Measurements from ENCODE around the gene CXCR3.

DNA sequence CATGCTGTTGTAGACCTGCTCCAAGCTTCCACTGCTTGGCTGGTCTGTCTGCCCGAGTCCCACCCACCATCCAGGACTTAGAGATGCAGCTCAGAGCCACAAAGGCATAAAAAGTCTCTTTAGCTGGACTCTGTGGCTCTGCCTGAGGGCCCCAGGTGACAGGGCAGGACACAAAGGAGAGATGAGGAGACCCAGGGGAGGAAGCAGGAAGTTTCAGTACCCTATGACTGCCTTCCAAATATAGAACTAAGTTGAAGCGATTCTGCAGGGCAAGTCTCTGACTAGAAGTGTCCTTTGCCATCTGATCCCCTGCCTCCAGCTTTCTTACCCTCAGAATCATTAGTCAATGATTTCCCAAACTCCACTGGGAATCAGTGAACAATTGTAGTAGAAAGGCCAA is 11.2 kb upstream of the CXCR3 start:
- TF ChIP-seq, protein P1, sequence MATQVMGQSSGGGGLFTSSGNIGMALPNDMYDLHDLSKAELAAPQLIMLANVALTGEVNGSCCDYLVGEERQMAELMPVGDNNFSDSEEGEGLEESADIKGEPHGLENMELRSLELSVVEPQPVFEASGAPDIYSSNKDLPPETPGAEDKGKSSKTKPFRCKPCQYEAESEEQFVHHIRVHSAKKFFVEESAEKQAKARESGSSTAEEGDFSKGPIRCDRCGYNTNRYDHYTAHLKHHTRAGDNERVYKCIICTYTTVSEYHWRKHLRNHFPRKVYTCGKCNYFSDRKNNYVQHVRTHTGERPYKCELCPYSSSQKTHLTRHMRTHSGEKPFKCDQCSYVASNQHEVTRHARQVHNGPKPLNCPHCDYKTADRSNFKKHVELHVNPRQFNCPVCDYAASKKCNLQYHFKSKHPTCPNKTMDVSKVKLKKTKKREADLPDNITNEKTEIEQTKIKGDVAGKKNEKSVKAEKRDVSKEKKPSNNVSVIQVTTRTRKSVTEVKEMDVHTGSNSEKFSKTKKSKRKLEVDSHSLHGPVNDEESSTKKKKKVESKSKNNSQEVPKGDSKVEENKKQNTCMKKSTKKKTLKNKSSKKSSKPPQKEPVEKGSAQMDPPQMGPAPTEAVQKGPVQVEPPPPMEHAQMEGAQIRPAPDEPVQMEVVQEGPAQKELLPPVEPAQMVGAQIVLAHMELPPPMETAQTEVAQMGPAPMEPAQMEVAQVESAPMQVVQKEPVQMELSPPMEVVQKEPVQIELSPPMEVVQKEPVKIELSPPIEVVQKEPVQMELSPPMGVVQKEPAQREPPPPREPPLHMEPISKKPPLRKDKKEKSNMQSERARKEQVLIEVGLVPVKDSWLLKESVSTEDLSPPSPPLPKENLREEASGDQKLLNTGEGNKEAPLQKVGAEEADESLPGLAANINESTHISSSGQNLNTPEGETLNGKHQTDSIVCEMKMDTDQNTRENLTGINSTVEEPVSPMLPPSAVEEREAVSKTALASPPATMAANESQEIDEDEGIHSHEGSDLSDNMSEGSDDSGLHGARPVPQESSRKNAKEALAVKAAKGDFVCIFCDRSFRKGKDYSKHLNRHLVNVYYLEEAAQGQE (IDR thresholded peaks at IDR 0.05; ENCODE audit: borderline replicate concordance in 1 of 2, low read depth in 1 of 2, low read length in 2 of 2), result no peak
- TF ChIP-seq, protein P2, sequence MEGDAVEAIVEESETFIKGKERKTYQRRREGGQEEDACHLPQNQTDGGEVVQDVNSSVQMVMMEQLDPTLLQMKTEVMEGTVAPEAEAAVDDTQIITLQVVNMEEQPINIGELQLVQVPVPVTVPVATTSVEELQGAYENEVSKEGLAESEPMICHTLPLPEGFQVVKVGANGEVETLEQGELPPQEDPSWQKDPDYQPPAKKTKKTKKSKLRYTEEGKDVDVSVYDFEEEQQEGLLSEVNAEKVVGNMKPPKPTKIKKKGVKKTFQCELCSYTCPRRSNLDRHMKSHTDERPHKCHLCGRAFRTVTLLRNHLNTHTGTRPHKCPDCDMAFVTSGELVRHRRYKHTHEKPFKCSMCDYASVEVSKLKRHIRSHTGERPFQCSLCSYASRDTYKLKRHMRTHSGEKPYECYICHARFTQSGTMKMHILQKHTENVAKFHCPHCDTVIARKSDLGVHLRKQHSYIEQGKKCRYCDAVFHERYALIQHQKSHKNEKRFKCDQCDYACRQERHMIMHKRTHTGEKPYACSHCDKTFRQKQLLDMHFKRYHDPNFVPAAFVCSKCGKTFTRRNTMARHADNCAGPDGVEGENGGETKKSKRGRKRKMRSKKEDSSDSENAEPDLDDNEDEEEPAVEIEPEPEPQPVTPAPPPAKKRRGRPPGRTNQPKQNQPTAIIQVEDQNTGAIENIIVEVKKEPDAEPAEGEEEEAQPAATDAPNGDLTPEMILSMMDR (CRISPR knock-in tag; IDR thresholded peaks at IDR 0.05), result no peak
- no peak for TF ChIP-seq POLR2A (IDR thresholded peaks at IDR 0.05; ENCODE audit: insufficient read depth in 1 of 2, low read depth in 2 of 2, low read length in 2 of 2)
- TF ChIP-seq, protein P3, sequence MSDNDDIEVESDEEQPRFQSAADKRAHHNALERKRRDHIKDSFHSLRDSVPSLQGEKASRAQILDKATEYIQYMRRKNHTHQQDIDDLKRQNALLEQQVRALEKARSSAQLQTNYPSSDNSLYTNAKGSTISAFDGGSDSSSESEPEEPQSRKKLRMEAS (IDR thresholded peaks at IDR 0.05), result no peak
- TF ChIP-seq SRY (CRISPR knock-in tag; IDR thresholded peaks at IDR 0.05), result no peak
- TF ChIP-seq PAWR (CRISPR knock-in tag; IDR thresholded peaks at IDR 0.05; ENCODE audit: borderline replicate concordance), result no peak
- TF ChIP-seq, protein P4, sequence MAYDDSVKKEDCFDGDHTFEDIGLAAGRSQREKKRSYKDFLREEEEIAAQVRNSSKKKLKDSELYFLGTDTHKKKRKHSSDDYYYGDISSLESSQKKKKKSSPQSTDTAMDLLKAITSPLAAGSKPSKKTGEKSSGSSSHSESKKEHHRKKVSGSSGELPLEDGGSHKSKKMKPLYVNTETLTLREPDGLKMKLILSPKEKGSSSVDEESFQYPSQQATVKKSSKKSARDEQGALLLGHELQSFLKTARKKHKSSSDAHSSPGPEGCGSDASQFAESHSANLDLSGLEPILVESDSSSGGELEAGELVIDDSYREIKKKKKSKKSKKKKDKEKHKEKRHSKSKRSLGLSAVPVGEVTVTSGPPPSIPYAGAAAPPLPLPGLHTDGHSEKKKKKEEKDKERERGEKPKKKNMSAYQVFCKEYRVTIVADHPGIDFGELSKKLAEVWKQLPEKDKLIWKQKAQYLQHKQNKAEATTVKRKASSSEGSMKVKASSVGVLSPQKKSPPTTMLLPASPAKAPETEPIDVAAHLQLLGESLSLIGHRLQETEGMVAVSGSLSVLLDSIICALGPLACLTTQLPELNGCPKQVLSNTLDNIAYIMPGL (CRISPR knock-in tag; IDR thresholded peaks at IDR 0.05; ENCODE audit: borderline replicate concordance in 1 of 2, low read depth in 1 of 2), result no peak
- no peak for TF ChIP-seq IRX3 (CRISPR knock-in tag; IDR thresholded peaks at IDR 0.05; ENCODE audit: borderline replicate concordance, low read depth)
- no peak for TF ChIP-seq FOSL1 (CRISPR knock-in tag; IDR thresholded peaks at IDR 0.05; ENCODE audit: borderline replicate concordance)
- TF ChIP-seq SIN3A (IDR thresholded peaks at IDR 0.05; ENCODE audit: borderline replicate concordance, low read depth, low read length), result no peak
- TF ChIP-seq PHF20 (CRISPR knock-in tag; IDR thresholded peaks at IDR 0.05), result no peak
- TF ChIP-seq BRCA1 (CRISPR knock-in tag; IDR thresholded peaks at IDR 0.05), result no peak
- no peak for TF ChIP-seq SP1 (IDR thresholded peaks at IDR 0.05)
- TF ChIP-seq SP1 (CRISPR knock-in tag; IDR thresholded peaks at IDR 0.05), result no peak
- TF ChIP-seq RELA (CRISPR knock-in tag; IDR thresholded peaks at IDR 0.05), result no peak

Data from HepG2 (cell line).